Mucosa of descending colon (tissue), 3 donors: Measurements from ENCODE around the gene BIN2. TPM values are rescaled to one million over a fixed set of nuclear protein-coding genes. Genes with fewer than 3 reads are reported as not detected.

Source experiments
- ATAC-seq: fragments of 200-7000 bp; cut with Tn5 transposase; one replicate; pipeline ENCODE4 v1.9.1; 2020; ENCODE audit warnings: mild to moderate bottlenecking, moderate library complexity
- DNase-seq, 3 donors: peaks; one replicate each; pipeline ENCODE4 v3.0.0-alpha.2; 2020
- H3K36me3 ChIP-seq: fragments of 200-600 bp; one replicate; pipeline ENCODE4 v1.8.0; 2021; ENCODE audit warnings: low read depth, mild to moderate bottlenecking
- H3K4me1 ChIP-seq: fragments of 200-600 bp; one replicate; pipeline ENCODE4 v1.8.0; 2021; ENCODE audit warnings: low read depth, mild to moderate bottlenecking
- H3K4me3 ChIP-seq: fragments of 200-600 bp; one replicate; pipeline ENCODE4 v1.8.0; 2021; ENCODE audit warnings: mild to moderate bottlenecking
- H3K9me3 ChIP-seq: fragments of 200-600 bp; one replicate; pipeline ENCODE4 v1.8.0; 2021; ENCODE audit warnings: mild to moderate bottlenecking
- CTCF ChIP-seq: fragments of 200-600 bp; IDR thresholded peaks from one replicate; pipeline ENCODE4 v1.8.0; 2022; ENCODE audit warnings: antibody characterized with exemption, mild to moderate bottlenecking
- intact Hi-C, 2 donors: fragments of 100-400 bp; cut with DNase I in 1 of 2; cut with micrococcal nuclease in 1 of 2; formaldehyde crosslinking; loops; one replicate each; pipeline versions ENCODE4 v1.11.0 to v1.11.1; 2022; cut with DNase I, micrococcal nuclease
- total RNA-seq, 3 donors: library from RNA; stranded (reverse); fragmentation: NEBNext Ultra II Directional in 2 of 3; extraction: Animal tissue kit (Norgen Biotek cat#: 25700) in 2 of 3; gene quantifications; one replicate each; pipeline versions ENCODE4 v1.2.1 to v1.2.4, GENCODE V29; 2021 to 2023
- donor health status: DM: no; HTN: no; CAD: no; lungs with moderate emphysema.
- donor health status: DM: no; HTN: no; CAD: no.
- donor health status: DM: no; HTN: yes; CAD: no.

Gene BIN2
- total RNA-seq, 3 donors from 2014 or later: 5.6 to 9.8 (median 7.3) TPM

GRCh38 chr12:51362307-51362706 lies 38.3 kb upstream of the BIN2 start:
- ATAC-seq: no peak

GRCh38 chr12:51361161-51362016 lies 37.4 kb upstream of the BIN2 start:
- intact Hi-C loops: no loop called here
- no peak for ATAC-seq

More at GRCh38 chr12:51362307-51362706, 38.3 kb upstream of the BIN2 start:
- TF ChIP-seq CTCF: no peak
- H3K4me1 ChIP-seq: no peaks in the 10 kb centered on the region
- H3K9me3 ChIP-seq: no peaks in the 10 kb centered on the region
- intact Hi-C loops: no loop called here
- DNase-seq: no peak
- no peak overlapping the region for H3K4me3 ChIP-seq
- H3K36me3 ChIP-seq: no peaks in the 10 kb centered on the region

GRCh38 chr12:51360315-51360714 lies 36.3 kb upstream of the BIN2 start:
- TF ChIP-seq CTCF: no peak
- Histone ChIP-seq H3K4me3 (no peak overlapping the region), H3K36me3 (no peaks in the 10 kb centered on the region), H3K9me3 (no peaks in the 10 kb centered on the region), H3K4me1 (no peaks in the 10 kb centered on the region)
- no peak for ATAC-seq
- intact Hi-C loops: no loop called here
- DNase-seq: no peak

More at GRCh38 chr12:51361161-51362016, 37.4 kb upstream of the BIN2 start:
- Histone ChIP-seq H3K36me3 (no peaks in the 10 kb centered on the region), H3K4me1 (no peaks in the 10 kb centered on the region), H3K9me3 (no peaks in the 10 kb centered on the region), H3K4me3 (no peak overlapping the region)
- DNase-seq: no peak
- no peak for TF ChIP-seq CTCF

- H3K36me3 ChIP-seq: no peaks in the 10 kb centered on the region
- no peaks in the 10 kb centered on the region for H3K4me1 ChIP-seq
- H3K4me3 ChIP-seq: no peak overlapping the region
- H3K9me3 ChIP-seq: no peaks in the 10 kb centered on the region
- intact Hi-C loops: no loop called here
- DNase-seq: no peak
- no peak for ATAC-seq
- TF ChIP-seq CTCF: no peak
These were observed 35.9 kb upstream of the BIN2 start for GRCh38 chr12:51359851-51360250.

GRCh38 chr12:51358496-51358895 lies 34.5 kb upstream of the BIN2 start:
- no peak for TF ChIP-seq CTCF
- DNase-seq: no peak
- H3K36me3 ChIP-seq: no peaks in the 10 kb centered on the region

More at GRCh38 chr12:51358496-51358895, 34.5 kb upstream of the BIN2 start:
- no peak for ATAC-seq
- no peak overlapping the region for H3K4me3 ChIP-seq
- no peaks in the 10 kb centered on the region for H3K9me3 ChIP-seq
- intact Hi-C loops: no loop called here
- H3K4me1 ChIP-seq: no peaks in the 10 kb centered on the region
